PC-3 (cell line): Measurements from ENCODE around the gene CCDC87.

Source experiments
- CTCF ChIP-seq: fragments of 300-600 bp; sonication (generic); conservative IDR thresholded peaks from 2 replicates; pipeline ENCODE4 v1.5.1; 2017; ENCODE audit warnings: antibody characterized with exemption, low read depth, mild to moderate bottlenecking, low read length
- EZH2phosphoT487 ChIP-seq: fragments of 300-600 bp; sonication (generic); IDR thresholded peaks from 2 replicates; pipeline ENCODE4 v1.6.1; 2018; ENCODE audit warnings: mild to moderate bottlenecking, antibody characterized with exemption, low read length, borderline replicate concordance

GRCh38 chr11:66628061-66628603 is 35.3 kb upstream of the CCDC87 start:
- TF ChIP-seq CTCF (no peak), EZH2phosphoT487 (no peak)
